Measurements from ENCODE around the gene EFNA5. TPM values are rescaled to one million over a fixed set of nuclear protein-coding genes. Genes with fewer than 3 reads are reported as not detected.

Gene EFNA5
- total RNA-seq, 2 donors from 2014 or later = 6.0 to 13.5 TPM

DNA sequence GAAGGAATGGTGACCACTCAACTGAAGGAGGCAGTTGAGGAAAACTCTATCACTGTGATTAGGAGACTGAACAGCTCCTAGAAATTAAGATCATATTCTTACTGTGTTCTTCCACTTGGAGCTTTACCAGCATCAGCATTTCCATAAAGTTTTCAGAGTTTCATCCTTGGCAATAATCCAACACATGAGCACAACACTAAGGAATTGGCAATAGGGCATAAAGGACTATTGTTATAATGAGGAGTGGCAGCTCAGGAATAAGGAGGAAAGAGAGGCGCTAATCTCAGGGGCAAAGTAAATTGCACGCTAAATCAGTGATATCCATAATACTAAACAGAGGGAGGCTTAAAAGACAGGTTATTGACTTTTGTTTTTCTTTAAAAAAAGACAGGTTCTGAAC, 338.9 kb downstream of the EFNA5 start:
- TF ChIP-seq, protein P1, sequence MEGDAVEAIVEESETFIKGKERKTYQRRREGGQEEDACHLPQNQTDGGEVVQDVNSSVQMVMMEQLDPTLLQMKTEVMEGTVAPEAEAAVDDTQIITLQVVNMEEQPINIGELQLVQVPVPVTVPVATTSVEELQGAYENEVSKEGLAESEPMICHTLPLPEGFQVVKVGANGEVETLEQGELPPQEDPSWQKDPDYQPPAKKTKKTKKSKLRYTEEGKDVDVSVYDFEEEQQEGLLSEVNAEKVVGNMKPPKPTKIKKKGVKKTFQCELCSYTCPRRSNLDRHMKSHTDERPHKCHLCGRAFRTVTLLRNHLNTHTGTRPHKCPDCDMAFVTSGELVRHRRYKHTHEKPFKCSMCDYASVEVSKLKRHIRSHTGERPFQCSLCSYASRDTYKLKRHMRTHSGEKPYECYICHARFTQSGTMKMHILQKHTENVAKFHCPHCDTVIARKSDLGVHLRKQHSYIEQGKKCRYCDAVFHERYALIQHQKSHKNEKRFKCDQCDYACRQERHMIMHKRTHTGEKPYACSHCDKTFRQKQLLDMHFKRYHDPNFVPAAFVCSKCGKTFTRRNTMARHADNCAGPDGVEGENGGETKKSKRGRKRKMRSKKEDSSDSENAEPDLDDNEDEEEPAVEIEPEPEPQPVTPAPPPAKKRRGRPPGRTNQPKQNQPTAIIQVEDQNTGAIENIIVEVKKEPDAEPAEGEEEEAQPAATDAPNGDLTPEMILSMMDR (IDR thresholded peaks at IDR 0.05) = no peak

DNA sequence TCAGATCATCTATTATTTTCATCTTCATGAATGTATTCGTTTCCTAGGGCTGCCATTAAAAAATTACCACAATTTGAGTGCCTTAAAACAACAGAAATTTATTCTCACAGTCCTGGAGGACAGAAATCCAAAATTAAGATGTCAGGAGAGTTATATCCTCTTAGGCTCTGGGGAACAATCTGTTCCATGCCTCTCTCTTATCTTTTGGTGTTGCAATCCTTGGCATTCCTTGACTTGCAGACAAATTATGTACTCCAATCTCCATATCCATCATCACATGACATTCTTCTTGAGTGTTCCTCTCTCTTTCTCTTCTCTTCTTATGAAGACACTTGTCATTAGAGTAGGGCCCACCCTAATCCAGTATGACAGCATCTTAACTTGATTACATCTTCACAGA, 339.4 kb downstream of the EFNA5 start:
- DNase-seq (ENCODE audit: low spot score) (no peak), ATAC-seq (ENCODE audit: insufficient number of reproducible peaks, low FRiP score, low read depth) (no peak)
- Histone ChIP-seq H3K27ac (no peak overlapping the region), H3K36me3 (no peaks in the 10 kb centered on the region), H3K27me3 (replicated peaks; ENCODE audit: insufficient read depth) (no peaks in the 10 kb centered on the region), H3K4me1 (ENCODE audit: control insufficient read depth in 1 of 2, low read depth in 2 of 2) (peaks cover 0 to 6% of the 10 kb centered on the region in 2 donors), H3K4me3 (no peak overlapping the region), H3K9me3 (no peaks in the 10 kb centered on the region)
- TF ChIP-seq, protein P1 (IDR thresholded peaks at IDR 0.05) = no peak

More for the DNA sequence above, 338.9 kb downstream of the EFNA5 start:
- H3K27ac ChIP-seq = no peak overlapping the region
- DNase-seq (ENCODE audit: low spot score) = no peak
- no peak for ATAC-seq (ENCODE audit: insufficient number of reproducible peaks, low FRiP score, low read depth)
- H3K4me1 ChIP-seq (ENCODE audit: control insufficient read depth in 1 of 2, low read depth in 2 of 2) = peaks cover 0 to 6% of the 10 kb centered on the region in 2 donors
- H3K9me3 ChIP-seq = no peaks in the 10 kb centered on the region
- H3K36me3 ChIP-seq = no peaks in the 10 kb centered on the region
- H3K27me3 ChIP-seq (replicated peaks; ENCODE audit: insufficient read depth) = no peaks in the 10 kb centered on the region
- H3K4me3 ChIP-seq = no peak overlapping the region

- no peak for DNase-seq (ENCODE audit: low spot score)
- no peak overlapping the region for H3K4me3 ChIP-seq
- TF ChIP-seq, protein P1 (IDR thresholded peaks at IDR 0.05) = no peak
- no peak for ATAC-seq (ENCODE audit: insufficient number of reproducible peaks, low FRiP score, low read depth)
- no peaks in the 10 kb centered on the region for H3K27me3 ChIP-seq (replicated peaks; ENCODE audit: insufficient read depth)
- H3K9me3 ChIP-seq = no peaks in the 10 kb centered on the region
- no peak overlapping the region for H3K27ac ChIP-seq
- no peaks in the 10 kb centered on the region for H3K36me3 ChIP-seq
- H3K4me1 ChIP-seq (ENCODE audit: control insufficient read depth in 1 of 2, low read depth in 2 of 2) = peaks cover 0 to 6% of the 10 kb centered on the region in 2 donors
Observed at GRCh38 chr5:107330903-107331302, 339.8 kb downstream of the EFNA5 start.

- no peaks in the 10 kb centered on the region for H3K36me3 ChIP-seq
- no peaks in the 10 kb centered on the region for H3K9me3 ChIP-seq
- H3K4me3 ChIP-seq = no peak overlapping the region
- no peak for DNase-seq (ENCODE audit: low spot score)
- TF ChIP-seq, protein P1 (IDR thresholded peaks at IDR 0.05) = no peak
- ATAC-seq (ENCODE audit: insufficient number of reproducible peaks, low FRiP score, low read depth) = no peak
- no peaks in the 10 kb centered on the region for H3K27me3 ChIP-seq (replicated peaks; ENCODE audit: insufficient read depth)
- no peak overlapping the region for H3K27ac ChIP-seq
- H3K4me1 ChIP-seq (ENCODE audit: control insufficient read depth in 1 of 2, low read depth in 2 of 2) = peaks cover 0 to 6% of the 10 kb centered on the region in 2 donors
Observed at GRCh38 chr5:107329850-107330249, 340.9 kb downstream of the EFNA5 start.
